SK-N-SH (cell line): ENCODE data around the gene NSRP1. TPM values are rescaled to one million over a fixed set of nuclear protein-coding genes. Genes with fewer than 3 reads are reported as not detected.

Experiments used
- CTCF ChIA-PET: fragments of 300-600, 350-600 bp; formaldehyde crosslinking; extraction: SDS; loops from one replicate; lab custom pipeline; 2021; lab: Yijun Ruan, JAX
- POLR2A ChIA-PET: fragments of 350-600 bp; sonication (Branson Sonifier 250); formaldehyde crosslinking; extraction: SDS; loops from one replicate; lab custom pipeline; 2020; ENCODE audit warnings: antibody characterized with exemption, inconsistent platforms; lab: Yijun Ruan, JAX
- DNase-seq: peaks from one replicate; pipeline ENCODE4 v3.0.0; 2012
- H2AFZ ChIP-seq: fragments of 200-600 bp; sonication (generic); 2 replicates; pipeline ENCODE4 v1.8.1; 2016; ENCODE audit warnings: antibody characterized with exemption, mild to moderate bottlenecking, low read depth
- H3F3A ChIP-seq: fragments of 200-600 bp; sonication (generic); replicated peaks from 2 replicates; pipeline ENCODE3; 2016; ENCODE audit warnings: antibody characterized with exemption, mild to moderate bottlenecking; ENCODE audit not compliant: insufficient read depth
- H3K27ac ChIP-seq, 2 experiments: fragments of 200-500 bp in 1 of 2; fragments of 200-600 bp in 1 of 2; sonication (Bioruptor generic) in 1 of 2; sonication (generic), shearing (Covaris generic) in 1 of 2; 2 replicates each; pipeline versions ENCODE4 v1.5.1 to v1.6.1; 2014 to 2016; ENCODE audit warnings: low read depth in 2 of 2, inconsistent platforms in 1 of 2, low read length in 1 of 2, mild to moderate bottlenecking in 1 of 2, mixed read lengths in 1 of 2
- H3K27me3 ChIP-seq: fragments of 200-600 bp; sonication (generic), shearing (Covaris generic); 2 replicates; pipeline ENCODE4 v1.6.1; 2016; ENCODE audit warnings: mixed run types; ENCODE audit not compliant: insufficient read depth
- H3K36me3 ChIP-seq, 2 experiments: fragments of 200-500 bp in 1 of 2; fragments of 200-600 bp in 1 of 2; sonication (Bioruptor generic) in 1 of 2; sonication (generic) in 1 of 2; replicated peaks in 1 of 2; 2 replicates each; pipeline versions ENCODE3 to v1.5.1; 2014 to 2016; ENCODE audit warnings: low read length in 1 of 2, mild to moderate bottlenecking in 1 of 2; ENCODE audit not compliant: insufficient read depth in 2 of 2, control insufficient read depth in 1 of 2
- H3K4me1 ChIP-seq, 2 experiments: fragments of 200-500 bp in 1 of 2; fragments of 200-600 bp in 1 of 2; sonication (Bioruptor generic) in 1 of 2; sonication (generic), shearing (Covaris generic) in 1 of 2; 2 replicates each; pipeline versions ENCODE4 v1.5.1 to v1.6.1; 2014 to 2016; ENCODE audit warnings: low read depth in 1 of 2, low read length in 1 of 2, mixed run types in 1 of 2; ENCODE audit not compliant: insufficient read depth in 2 of 2, control insufficient read depth in 1 of 2
- H3K4me2 ChIP-seq: fragments of 200-600 bp; sonication (generic), shearing (Covaris generic); 2 replicates; pipeline ENCODE4 v1.6.1; 2017; ENCODE audit warnings: mixed run types
- H3K4me3 ChIP-seq, 2 experiments: fragments of 200-500 bp in 1 of 2; fragments of 200-600 bp in 1 of 2; sonication (Bioruptor generic) in 1 of 2; sonication (generic), shearing (Covaris generic) in 1 of 2; 2 replicates each; pipeline versions ENCODE4 v1.5.1 to v1.8.1; 2014 to 2016; ENCODE audit warnings: low read depth in 2 of 2, inconsistent platforms in 1 of 2, low read length in 1 of 2, mild to moderate bottlenecking in 1 of 2, mixed read lengths in 1 of 2, moderate library complexity in 1 of 2
- H3K79me2 ChIP-seq: fragments of 200-600 bp; sonication (generic); 2 replicates; pipeline ENCODE4 v1.8.1; 2017; ENCODE audit warnings: mild to moderate bottlenecking; ENCODE audit not compliant: insufficient read depth
- H3K9ac ChIP-seq: fragments of 200-600 bp; sonication (generic); 2 replicates; pipeline ENCODE4 v1.6.1; 2017; ENCODE audit warnings: mixed run types
- H3K9me2 ChIP-seq: fragments of 200-600 bp; sonication (generic); 2 replicates; pipeline ENCODE4 v1.6.1; 2017; ENCODE audit warnings: mixed run types
- H3K9me3 ChIP-seq: fragments of 200-600 bp; sonication (generic); 2 replicates; pipeline ENCODE4 v1.6.1; 2017; ENCODE audit warnings: mixed run types, mild to moderate bottlenecking, moderate library complexity
- H4K20me1 ChIP-seq: fragments of 200-600 bp; sonication (generic); 2 replicates; pipeline ENCODE4 v1.6.1; 2017; ENCODE audit warnings: mild to moderate bottlenecking, mixed run types; ENCODE audit not compliant: insufficient read depth
- CTCF ChIP-seq: fragments of 200-600 bp; sonication (generic); IDR thresholded peaks from 2 replicates; pipeline ENCODE4 v1.6.1; 2017; ENCODE audit warnings: antibody characterized with exemption, mild to moderate bottlenecking, moderate library complexity
- ELF1 ChIP-seq: IDR thresholded peaks from 2 replicates; pipeline ENCODE4 v1.4.0; 2012
- EP300 ChIP-seq, 2 experiments: IDR thresholded peaks; 2 replicates each; pipeline versions ENCODE4 v1.4.0 to v1.6.1; 2012; ENCODE audit warnings: borderline replicate concordance in 1 of 2, low read depth in 1 of 2, low read length in 1 of 2
- EZH2phosphoT487 ChIP-seq: fragments of 200-600 bp; sonication (generic); IDR thresholded peaks from 2 replicates; pipeline ENCODE4 v1.6.1; 2017; ENCODE audit warnings: low read depth, mixed run types, mild to moderate bottlenecking, antibody characterized with exemption, moderate library complexity, borderline replicate concordance
- IRF3 ChIP-seq: fragments of 150-350 bp; IDR thresholded peaks from 2 replicates; pipeline ENCODE4 v1.6.1; 2016; ENCODE audit warnings: mild to moderate bottlenecking, low read depth, low read length
- MXI1 ChIP-seq: IDR thresholded peaks from 2 replicates; pipeline ENCODE4 v1.6.1; 2012; ENCODE audit warnings: mild to moderate bottlenecking, low read depth, low read length, improper control_type of control experiment
- NFIC ChIP-seq: IDR thresholded peaks from 2 replicates; pipeline ENCODE4 v1.4.0; 2012; ENCODE audit warnings: borderline replicate concordance
- NRF1 ChIP-seq: IDR thresholded peaks from 2 replicates; pipeline ENCODE4 v1.6.1; 2012; ENCODE audit warnings: low read depth, mild to moderate bottlenecking, low read length
- PBX3 ChIP-seq: IDR thresholded peaks from 2 replicates; pipeline ENCODE4; 2012
- RCOR1 ChIP-seq: fragments of 150-350 bp; IDR thresholded peaks from 2 replicates; pipeline ENCODE4 v1.6.1; 2017; ENCODE audit warnings: antibody characterized with exemption, low read length
- RFX5 ChIP-seq: IDR thresholded peaks from 2 replicates; pipeline ENCODE4 v1.6.1; 2012; ENCODE audit warnings: mild to moderate bottlenecking, improper control_type of control experiment, low read length
- TAF1 ChIP-seq: IDR thresholded peaks from 2 replicates; pipeline ENCODE4 v1.6.1; 2012; ENCODE audit warnings: low read depth, mild to moderate bottlenecking, low read length, moderate library complexity, borderline replicate concordance
- TCF12 ChIP-seq: IDR thresholded peaks from 2 replicates; pipeline ENCODE4 v1.4.0; 2012
- USF1 ChIP-seq: IDR thresholded peaks from 2 replicates; pipeline ENCODE4 v1.4.0; 2012; ENCODE audit warnings: low read depth, borderline replicate concordance
- YY1 ChIP-seq: IDR thresholded peaks from 2 replicates; pipeline ENCODE4 v1.4.0; 2012; ENCODE audit warnings: low read depth, mild to moderate bottlenecking
- WGBS: methylation state at CpG from one replicate; pipeline ENCODE4 v1.1.6; 2017; ENCODE audit warnings: low lambda C conversion rate; 5-methylcytosine and 5-hydroxymethylcytosine counted together
- polyA plus RNA-seq, 3 experiments: library from polyadenylated mRNA; depleted of rRNA; stranded (reverse); fragments of >200 nt; gene quantifications; 2 replicates each; pipeline ENCODE4 v1.2.3, GENCODE V29; 2012
- TF ChIP-seq, protein P1 (sequence below): IDR thresholded peaks from 2 replicates; pipeline ENCODE4 v1.6.1; 2012; ENCODE audit warnings: mild to moderate bottlenecking, low read depth, low read length, moderate library complexity
- TF ChIP-seq, protein P2 (sequence below): IDR thresholded peaks from 2 replicates; pipeline ENCODE4 v1.4.0; 2012; ENCODE audit warnings: low read depth, borderline replicate concordance

NSRP1 gene
- polyA plus RNA-seq, 1 of the 3 experiments (the other 2 are of a cell fraction), result 10.8 TPM

DNA sequence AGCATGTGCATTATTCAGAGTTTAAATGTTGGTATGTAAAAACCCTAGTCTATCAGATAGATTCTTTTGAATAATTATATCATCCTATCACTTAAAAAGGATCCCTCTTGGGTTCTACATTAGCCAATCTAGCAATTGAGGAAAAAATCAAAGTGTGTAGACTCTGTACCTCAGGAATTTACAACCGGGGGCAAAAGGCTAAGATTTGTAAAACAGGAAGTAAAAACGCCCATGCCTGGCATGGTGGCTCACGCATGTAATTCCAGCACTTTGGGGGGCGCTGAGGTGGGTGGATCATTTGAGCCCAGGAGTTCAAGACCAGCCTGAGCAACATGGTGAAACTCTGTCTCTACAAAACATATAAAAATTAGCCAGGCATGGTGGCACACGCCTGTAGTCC is 60.2 kb downstream of the NSRP1 start (continued):
- TF ChIP-seq, protein P1, sequence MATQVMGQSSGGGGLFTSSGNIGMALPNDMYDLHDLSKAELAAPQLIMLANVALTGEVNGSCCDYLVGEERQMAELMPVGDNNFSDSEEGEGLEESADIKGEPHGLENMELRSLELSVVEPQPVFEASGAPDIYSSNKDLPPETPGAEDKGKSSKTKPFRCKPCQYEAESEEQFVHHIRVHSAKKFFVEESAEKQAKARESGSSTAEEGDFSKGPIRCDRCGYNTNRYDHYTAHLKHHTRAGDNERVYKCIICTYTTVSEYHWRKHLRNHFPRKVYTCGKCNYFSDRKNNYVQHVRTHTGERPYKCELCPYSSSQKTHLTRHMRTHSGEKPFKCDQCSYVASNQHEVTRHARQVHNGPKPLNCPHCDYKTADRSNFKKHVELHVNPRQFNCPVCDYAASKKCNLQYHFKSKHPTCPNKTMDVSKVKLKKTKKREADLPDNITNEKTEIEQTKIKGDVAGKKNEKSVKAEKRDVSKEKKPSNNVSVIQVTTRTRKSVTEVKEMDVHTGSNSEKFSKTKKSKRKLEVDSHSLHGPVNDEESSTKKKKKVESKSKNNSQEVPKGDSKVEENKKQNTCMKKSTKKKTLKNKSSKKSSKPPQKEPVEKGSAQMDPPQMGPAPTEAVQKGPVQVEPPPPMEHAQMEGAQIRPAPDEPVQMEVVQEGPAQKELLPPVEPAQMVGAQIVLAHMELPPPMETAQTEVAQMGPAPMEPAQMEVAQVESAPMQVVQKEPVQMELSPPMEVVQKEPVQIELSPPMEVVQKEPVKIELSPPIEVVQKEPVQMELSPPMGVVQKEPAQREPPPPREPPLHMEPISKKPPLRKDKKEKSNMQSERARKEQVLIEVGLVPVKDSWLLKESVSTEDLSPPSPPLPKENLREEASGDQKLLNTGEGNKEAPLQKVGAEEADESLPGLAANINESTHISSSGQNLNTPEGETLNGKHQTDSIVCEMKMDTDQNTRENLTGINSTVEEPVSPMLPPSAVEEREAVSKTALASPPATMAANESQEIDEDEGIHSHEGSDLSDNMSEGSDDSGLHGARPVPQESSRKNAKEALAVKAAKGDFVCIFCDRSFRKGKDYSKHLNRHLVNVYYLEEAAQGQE, result no peak
- TF ChIP-seq EP300 (IDR thresholded peaks at IDR 0.05; ENCODE audit: borderline replicate concordance in 1 of 2, low read depth in 1 of 2, low read length in 1 of 2) (no peak), EZH2phosphoT487 (no peak), NFIC (no peak), TCF12 (no peak), IRF3 (no peak)
- TF ChIP-seq, protein P2, sequence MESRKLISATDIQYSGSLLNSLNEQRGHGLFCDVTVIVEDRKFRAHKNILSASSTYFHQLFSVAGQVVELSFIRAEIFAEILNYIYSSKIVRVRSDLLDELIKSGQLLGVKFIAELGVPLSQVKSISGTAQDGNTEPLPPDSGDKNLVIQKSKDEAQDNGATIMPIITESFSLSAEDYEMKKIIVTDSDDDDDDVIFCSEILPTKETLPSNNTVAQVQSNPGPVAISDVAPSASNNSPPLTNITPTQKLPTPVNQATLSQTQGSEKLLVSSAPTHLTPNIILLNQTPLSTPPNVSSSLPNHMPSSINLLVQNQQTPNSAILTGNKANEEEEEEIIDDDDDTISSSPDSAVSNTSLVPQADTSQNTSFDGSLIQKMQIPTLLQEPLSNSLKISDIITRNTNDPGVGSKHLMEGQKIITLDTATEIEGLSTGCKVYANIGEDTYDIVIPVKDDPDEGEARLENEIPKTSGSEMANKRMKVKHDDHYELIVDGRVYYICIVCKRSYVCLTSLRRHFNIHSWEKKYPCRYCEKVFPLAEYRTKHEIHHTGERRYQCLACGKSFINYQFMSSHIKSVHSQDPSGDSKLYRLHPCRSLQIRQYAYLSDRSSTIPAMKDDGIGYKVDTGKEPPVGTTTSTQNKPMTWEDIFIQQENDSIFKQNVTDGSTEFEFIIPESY, result no peak

DNA sequence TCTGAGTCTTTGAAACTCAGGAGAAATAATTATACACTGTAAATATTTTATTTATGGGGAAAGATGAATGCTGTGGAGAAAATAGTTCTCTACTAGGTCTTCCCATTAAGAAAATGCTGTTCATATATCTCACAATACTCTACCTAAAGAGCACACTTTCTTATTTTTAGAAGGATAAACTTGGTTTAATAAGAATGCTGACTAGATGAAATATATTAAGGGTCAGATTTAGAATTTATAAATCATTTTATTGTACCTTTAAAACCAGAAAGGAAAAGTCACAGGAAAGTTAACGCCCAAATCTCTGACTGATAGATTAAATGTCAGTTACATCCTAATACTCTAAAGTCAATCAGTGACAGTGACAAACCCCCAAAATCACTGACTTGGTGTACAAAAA is 70.1 kb downstream of the NSRP1 start:
- Histone ChIP-seq H3K9me2 (no peaks in the 10 kb centered on the region), H3K4me1 (no peaks in the 10 kb centered on the region), H3K4me2 (no peak overlapping the region), H3K27me3 (no peaks in the 10 kb centered on the region), H3K9ac (no peak overlapping the region), H3K9me3 (no peaks in the 10 kb centered on the region), H3K79me2 (no peaks in the 10 kb centered on the region), H2AFZ (no peak overlapping the region), H3K4me3 (no peak overlapping the region), H3K36me3 (peaks cover 32 to 51% of the 10 kb centered on the region in 2 experiments), H3F3A (peaks cover 10% of the 10 kb centered on the region), H4K20me1 (no peaks in the 10 kb centered on the region), H3K27ac (no peak overlapping the region)
- no peak for DNase-seq
- WGBS, result 97% methylated on average over 1 of the region's 1 CpG
- ChIA-PET POLR2A (no interaction called here), CTCF (interaction anchor here (0.9 kb wide), 2 partner anchors 49 to 82 kb away, joined by 3 to 5 read pairs; partner anchors contain the start of gene SLC6A4)
- TF ChIP-seq USF1, result no peak
- TF ChIP-seq TAF1, result no peak
- no peak for TF ChIP-seq ELF1
- no peak for TF ChIP-seq NRF1
- no peak for TF ChIP-seq CTCF
- no peak for TF ChIP-seq RFX5
- TF ChIP-seq YY1, result no peak
- no peak for TF ChIP-seq TCF12
- TF ChIP-seq MXI1, result no peak
- no peak for TF ChIP-seq PBX3
- TF ChIP-seq, protein P1, result no peak
- no peak for TF ChIP-seq RCOR1
